ENCODE measurements around the gene PPP1R12C.

PPP1R12C gene

GRCh38 chr19:55070466-55071128 lies 46.8 kb downstream of the PPP1R12C start:
- Histone ChIP-seq H3K9me2 (replicated peaks; ENCODE audit: low read depth, low read length) (no peaks in the 10 kb centered on the region), H2AFZ (ENCODE audit: low read length) (no peak overlapping the region), H3K9ac (ENCODE audit: low read depth, low read length, poor library complexity, severe bottlenecking) (no peak overlapping the region), H3F3A (ENCODE audit: low read depth) (no peaks in the 10 kb centered on the region), H3K79me2 (ENCODE audit: insufficient read depth, low read length) (no peaks in the 10 kb centered on the region), H3K4me1 (ENCODE audit: insufficient read depth, low read length, poor library complexity, severe bottlenecking) (peaks cover 10% of the 10 kb centered on the region), H3K27me3 (ENCODE audit: insufficient read depth, low read length, poor library complexity, severe bottlenecking) (no peaks in the 10 kb centered on the region), H3K9me3 (ENCODE audit: insufficient read depth, low read depth, low read length) (no peaks in the 10 kb centered on the region), H3K36me3 (ENCODE audit: insufficient read depth, low read length) (no peaks in the 10 kb centered on the region), H3K4me2 (ENCODE audit: low read depth, low read length, poor library complexity, severe bottlenecking) (peak overlapping the region; percentile 23), H4K20me1 (ENCODE audit: insufficient read depth, low read length, poor library complexity, severe bottlenecking) (no peaks in the 10 kb centered on the region), H3K4me3 (ENCODE audit: low read length, poor library complexity, severe bottlenecking) (no peak overlapping the region)
- TF ChIP-seq EZH2phosphoT487 (IDR thresholded peaks at IDR 0.05; ENCODE audit: borderline replicate concordance), result no peak
- no peak for TF ChIP-seq CTCF (conservative IDR thresholded peaks at IDR 0.05; ENCODE audit: low read length)

GRCh38 chr19:55069865-55070197 lies 47.6 kb downstream of the PPP1R12C start:
- Histone ChIP-seq H3K4me1 (ENCODE audit: insufficient read depth, low read length, poor library complexity, severe bottlenecking) (peaks cover 10% of the 10 kb centered on the region), H3K4me3 (ENCODE audit: low read length, poor library complexity, severe bottlenecking) (no peak overlapping the region), H4K20me1 (ENCODE audit: insufficient read depth, low read length, poor library complexity, severe bottlenecking) (no peaks in the 10 kb centered on the region), H2AFZ (ENCODE audit: low read length) (no peak overlapping the region), H3K9me3 (ENCODE audit: insufficient read depth, low read depth, low read length) (no peaks in the 10 kb centered on the region), H3F3A (ENCODE audit: low read depth) (no peaks in the 10 kb centered on the region), H3K36me3 (ENCODE audit: insufficient read depth, low read length) (no peaks in the 10 kb centered on the region), H3K4me2 (ENCODE audit: low read depth, low read length, poor library complexity, severe bottlenecking) (no peak overlapping the region), H3K9ac (ENCODE audit: low read depth, low read length, poor library complexity, severe bottlenecking) (no peak overlapping the region), H3K9me2 (replicated peaks; ENCODE audit: low read depth, low read length) (no peaks in the 10 kb centered on the region), H3K79me2 (ENCODE audit: insufficient read depth, low read length) (no peaks in the 10 kb centered on the region), H3K27me3 (ENCODE audit: insufficient read depth, low read length, poor library complexity, severe bottlenecking) (no peaks in the 10 kb centered on the region)
- TF ChIP-seq EZH2phosphoT487 (IDR thresholded peaks at IDR 0.05; ENCODE audit: borderline replicate concordance), result no peak

- no peaks in the 10 kb centered on the region for H3F3A ChIP-seq (ENCODE audit: low read depth)
- TF ChIP-seq CTCF (conservative IDR thresholded peaks at IDR 0.05; ENCODE audit: low read length) (no peak), EZH2phosphoT487 (IDR thresholded peaks at IDR 0.05; ENCODE audit: borderline replicate concordance) (no peak)
- no peaks in the 10 kb centered on the region for H3K79me2 ChIP-seq (ENCODE audit: insufficient read depth, low read length)
- no peak overlapping the region for H3K9ac ChIP-seq (ENCODE audit: low read depth, low read length, poor library complexity, severe bottlenecking)
- H3K4me2 ChIP-seq (ENCODE audit: low read depth, low read length, poor library complexity, severe bottlenecking), result no peak overlapping the region
- no peaks in the 10 kb centered on the region for H3K36me3 ChIP-seq (ENCODE audit: insufficient read depth, low read length)
- H3K27me3 ChIP-seq (ENCODE audit: insufficient read depth, low read length, poor library complexity, severe bottlenecking), result no peaks in the 10 kb centered on the region
- peaks cover 10% of the 10 kb centered on the region for H3K4me1 ChIP-seq (ENCODE audit: insufficient read depth, low read length, poor library complexity, severe bottlenecking)
- no peak overlapping the region for H3K4me3 ChIP-seq (ENCODE audit: low read length, poor library complexity, severe bottlenecking)
- no peaks in the 10 kb centered on the region for H3K9me3 ChIP-seq (ENCODE audit: insufficient read depth, low read depth, low read length)
- H3K9me2 ChIP-seq (replicated peaks; ENCODE audit: low read depth, low read length), result no peaks in the 10 kb centered on the region
- H2AFZ ChIP-seq (ENCODE audit: low read length), result no peak overlapping the region
- no peaks in the 10 kb centered on the region for H4K20me1 ChIP-seq (ENCODE audit: insufficient read depth, low read length, poor library complexity, severe bottlenecking)
These were observed 48.2 kb downstream of the PPP1R12C start for GRCh38 chr19:55068950-55069864.

Measured in Loucy (cell line).